22Rv1 (cell line): ENCODE results near the gene SLIT3.

Experiments
- ZFX ChIP-seq: fragments of 450-650 bp; IDR thresholded peaks from 2 replicates; pipeline ENCODE4 v1.6.1; 2017; ENCODE audit warnings: antibody characterized with exemption, borderline replicate concordance
- TF ChIP-seq, protein P1 (sequence below): fragments of 450-650 bp; IDR thresholded peaks from 2 replicates; pipeline ENCODE4 v1.5.1; 2017; ENCODE audit warnings: mild to moderate bottlenecking

DNA sequence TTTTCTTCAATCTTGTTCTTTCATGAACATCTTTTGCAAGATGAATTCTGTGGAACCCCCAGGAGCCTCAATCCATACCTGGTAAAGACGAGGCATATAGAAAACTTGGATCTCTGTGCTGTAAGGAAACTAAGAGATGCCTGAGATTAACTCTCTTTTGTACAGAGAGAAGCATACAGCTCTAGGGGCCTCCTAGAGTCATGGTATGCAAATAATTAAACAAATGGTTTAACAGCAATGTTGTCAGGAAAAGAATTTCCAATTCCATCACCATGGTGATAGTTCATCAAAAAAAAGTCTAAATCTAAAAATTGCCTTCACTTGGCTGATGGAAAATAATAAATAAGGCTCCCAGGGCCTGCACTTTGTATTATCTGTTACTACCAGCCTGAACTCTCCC lies 275.4 kb downstream of the SLIT3 start:
- TF ChIP-seq, protein P1, sequence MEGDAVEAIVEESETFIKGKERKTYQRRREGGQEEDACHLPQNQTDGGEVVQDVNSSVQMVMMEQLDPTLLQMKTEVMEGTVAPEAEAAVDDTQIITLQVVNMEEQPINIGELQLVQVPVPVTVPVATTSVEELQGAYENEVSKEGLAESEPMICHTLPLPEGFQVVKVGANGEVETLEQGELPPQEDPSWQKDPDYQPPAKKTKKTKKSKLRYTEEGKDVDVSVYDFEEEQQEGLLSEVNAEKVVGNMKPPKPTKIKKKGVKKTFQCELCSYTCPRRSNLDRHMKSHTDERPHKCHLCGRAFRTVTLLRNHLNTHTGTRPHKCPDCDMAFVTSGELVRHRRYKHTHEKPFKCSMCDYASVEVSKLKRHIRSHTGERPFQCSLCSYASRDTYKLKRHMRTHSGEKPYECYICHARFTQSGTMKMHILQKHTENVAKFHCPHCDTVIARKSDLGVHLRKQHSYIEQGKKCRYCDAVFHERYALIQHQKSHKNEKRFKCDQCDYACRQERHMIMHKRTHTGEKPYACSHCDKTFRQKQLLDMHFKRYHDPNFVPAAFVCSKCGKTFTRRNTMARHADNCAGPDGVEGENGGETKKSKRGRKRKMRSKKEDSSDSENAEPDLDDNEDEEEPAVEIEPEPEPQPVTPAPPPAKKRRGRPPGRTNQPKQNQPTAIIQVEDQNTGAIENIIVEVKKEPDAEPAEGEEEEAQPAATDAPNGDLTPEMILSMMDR, result no peak
- no peak for TF ChIP-seq ZFX
